ENCODE data around the gene PTPN4. TPM values are rescaled to one million over a fixed set of nuclear protein-coding genes. Genes with fewer than 3 reads are reported as not detected.
A peak's percentile ranks its signal among the peaks of the same experiment; 100 is the strongest.

The PTPN4 gene
- total RNA-seq, 1 experiment from 2014 or later: 80.5 TPM

DNA sequence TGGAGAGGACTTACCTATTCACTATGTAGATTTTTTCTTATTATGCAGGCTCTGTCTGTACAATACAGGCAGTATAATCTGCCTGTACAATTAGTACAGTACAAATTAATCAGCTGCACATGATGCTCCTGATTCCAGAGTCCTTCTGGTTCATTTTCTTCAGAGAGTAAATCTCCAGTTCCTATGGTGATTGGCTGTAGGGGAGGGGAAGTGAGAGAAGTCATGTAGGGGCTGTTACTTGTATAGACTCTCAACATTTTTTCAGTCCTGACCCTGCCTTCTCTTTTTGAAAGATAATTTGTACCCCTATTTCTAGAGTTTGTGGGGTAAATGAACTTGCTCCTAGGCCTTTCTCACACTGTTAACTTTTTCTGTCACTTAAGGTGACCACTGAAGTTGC lies 54.5 kb downstream of the PTPN4 start:
- no peak overlapping the region for H2AK5ac ChIP-seq (ENCODE audit: insufficient read length, low read length)
- H3K23ac ChIP-seq (ENCODE audit: insufficient read length, low read depth, low read length): no peak overlapping the region
- no peak overlapping the region for H3T11ph ChIP-seq (ENCODE audit: low read length)
- no peak overlapping the region for H3K4me2 ChIP-seq (ENCODE audit: insufficient read depth, insufficient read length, low read length)
- H3K9ac ChIP-seq (ENCODE audit: extremely low read depth, insufficient read length, low read length): no peak overlapping the region
- no peak overlapping the region for H4K8ac ChIP-seq (replicated peaks; ENCODE audit: insufficient read length, low read depth, low read length)
- no peaks in the 10 kb centered on the region for H3K79me1 ChIP-seq (ENCODE audit: insufficient read depth, low read depth, low read length, poor library complexity, severe bottlenecking)
- no peaks in the 10 kb centered on the region for H3K27me3 ChIP-seq (ENCODE audit: insufficient read depth, low read length)
- H3K14ac ChIP-seq (ENCODE audit: insufficient read depth, low read length): no peak overlapping the region
- H3K23me2 ChIP-seq (ENCODE audit: insufficient read length, low read depth, low read length, poor library complexity, severe bottlenecking): no peaks in the 10 kb centered on the region
- Mint-ChIP-seq H3K27me3 (ENCODE audit: low read depth) (no peaks in the 10 kb centered on the region; the same call in 1 of the 2 replicates), H3K4me3 (no peak overlapping the region), H3K27ac (peak overlapping the region in 1 of 3 experiments; percentile 47; a peak in 1 of 7 replicates), H3K9me3 (peaks cover 9 to 13% of the 10 kb centered on the region in 2 experiments), H3K36me3 (ENCODE audit: insufficient read depth in 1 of 3, low read depth in 3 of 3) (peaks cover 40 to 59% (median 44%) of the 10 kb centered on the region in 3 experiments), H3K4me1 (peaks cover 11 to 12% of the 10 kb centered on the region in 2 experiments; a peak in 3 of 4 replicates)
- no peaks in the 10 kb centered on the region for H3K9me3 ChIP-seq (ENCODE audit: control insufficient read depth, low read depth, low read length)
- no peak overlapping the region for H3K4ac ChIP-seq (ENCODE audit: low read depth, low read length)
- no peak overlapping the region for H3K56ac ChIP-seq (ENCODE audit: insufficient read length, low read depth, low read length)
- no peaks in the 10 kb centered on the region for H4K20me1 ChIP-seq (ENCODE audit: control insufficient read depth, insufficient read depth, insufficient read length)
- no peak overlapping the region for H2BK12ac ChIP-seq (ENCODE audit: insufficient read length, low read depth, low read length)
- H2BK120ac ChIP-seq (ENCODE audit: low read depth, low read length, poor library complexity, severe bottlenecking): no peak overlapping the region
- H2BK20ac ChIP-seq (ENCODE audit: low read depth, low read length, poor library complexity, severe bottlenecking): no peak overlapping the region
- H3K18ac ChIP-seq (ENCODE audit: insufficient read length, low read depth, low read length): no peak overlapping the region
- H3K4me1 ChIP-seq (ENCODE audit: insufficient read depth, low read length): no peaks in the 10 kb centered on the region
- no peak overlapping the region for H4K91ac ChIP-seq (ENCODE audit: insufficient read length, low read depth, low read length)
- no peak overlapping the region for H2BK15ac ChIP-seq (ENCODE audit: low read depth, low read length)
- DNase-seq: no peak
- no peak for TF ChIP-seq CTCF (conservative IDR thresholded peaks at IDR 0.05)
- H4K5ac ChIP-seq (ENCODE audit: insufficient read length, low read depth, low read length): no peak overlapping the region
- H2BK5ac ChIP-seq (ENCODE audit: insufficient read length, low read length): no peak overlapping the region
- no peak overlapping the region for H2AFZ ChIP-seq (ENCODE audit: low read length)
- no peak overlapping the region for H3K27ac ChIP-seq (ENCODE audit: insufficient read length, low read depth, low read length)
- peaks cover 16% of the 10 kb centered on the region; the same call in 1 of the 2 replicates for H3K79me2 ChIP-seq (ENCODE audit: insufficient read depth, low read length)
